Measurements from ENCODE around the gene SYCE3.
A peak's percentile ranks its signal among the peaks of the same experiment; 100 is the strongest.
"Not testable (repeated sequence)": the region's sequence is repeated elsewhere in the genome, so short reads cannot be mapped to it uniquely, and the experiment has no call there.

The SYCE3 gene

DNA sequence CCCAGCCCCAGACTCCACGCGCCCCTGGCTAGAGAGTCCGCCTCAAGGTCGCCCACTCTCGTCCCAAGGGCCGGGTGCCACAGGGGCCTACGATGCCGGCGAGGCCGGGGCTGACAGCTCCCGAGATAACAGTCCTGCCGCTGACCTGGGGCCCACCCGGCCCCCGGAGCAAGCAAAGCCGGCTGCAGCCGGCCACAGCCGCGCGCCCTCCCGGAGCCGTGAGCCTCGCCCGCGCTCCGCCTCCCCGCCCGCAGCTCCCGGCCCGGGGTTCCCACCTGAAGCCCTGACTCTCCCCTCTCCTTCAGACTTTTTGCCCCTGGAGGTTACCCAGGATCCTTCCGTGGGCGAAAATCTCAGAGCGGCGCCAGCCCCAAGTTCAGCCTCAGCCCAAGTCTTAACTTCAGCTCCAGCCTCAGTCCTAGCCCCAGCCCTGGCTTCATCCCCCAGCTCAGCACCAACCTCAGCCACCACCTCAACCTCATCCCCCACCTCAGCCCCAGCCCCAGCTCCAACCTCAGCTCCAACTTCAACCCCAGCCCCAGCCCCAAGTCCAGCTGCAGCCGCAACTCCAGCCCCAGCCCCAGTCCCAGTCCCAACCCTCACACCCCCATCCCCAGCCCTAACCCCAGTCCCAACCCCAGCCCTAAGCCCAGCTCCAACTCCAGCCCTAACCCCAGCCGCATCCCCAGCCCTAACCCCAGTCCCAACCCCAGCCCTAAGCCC is 15.3 kb downstream of the SYCE3 start:
- no peak for DNase-seq

DNA sequence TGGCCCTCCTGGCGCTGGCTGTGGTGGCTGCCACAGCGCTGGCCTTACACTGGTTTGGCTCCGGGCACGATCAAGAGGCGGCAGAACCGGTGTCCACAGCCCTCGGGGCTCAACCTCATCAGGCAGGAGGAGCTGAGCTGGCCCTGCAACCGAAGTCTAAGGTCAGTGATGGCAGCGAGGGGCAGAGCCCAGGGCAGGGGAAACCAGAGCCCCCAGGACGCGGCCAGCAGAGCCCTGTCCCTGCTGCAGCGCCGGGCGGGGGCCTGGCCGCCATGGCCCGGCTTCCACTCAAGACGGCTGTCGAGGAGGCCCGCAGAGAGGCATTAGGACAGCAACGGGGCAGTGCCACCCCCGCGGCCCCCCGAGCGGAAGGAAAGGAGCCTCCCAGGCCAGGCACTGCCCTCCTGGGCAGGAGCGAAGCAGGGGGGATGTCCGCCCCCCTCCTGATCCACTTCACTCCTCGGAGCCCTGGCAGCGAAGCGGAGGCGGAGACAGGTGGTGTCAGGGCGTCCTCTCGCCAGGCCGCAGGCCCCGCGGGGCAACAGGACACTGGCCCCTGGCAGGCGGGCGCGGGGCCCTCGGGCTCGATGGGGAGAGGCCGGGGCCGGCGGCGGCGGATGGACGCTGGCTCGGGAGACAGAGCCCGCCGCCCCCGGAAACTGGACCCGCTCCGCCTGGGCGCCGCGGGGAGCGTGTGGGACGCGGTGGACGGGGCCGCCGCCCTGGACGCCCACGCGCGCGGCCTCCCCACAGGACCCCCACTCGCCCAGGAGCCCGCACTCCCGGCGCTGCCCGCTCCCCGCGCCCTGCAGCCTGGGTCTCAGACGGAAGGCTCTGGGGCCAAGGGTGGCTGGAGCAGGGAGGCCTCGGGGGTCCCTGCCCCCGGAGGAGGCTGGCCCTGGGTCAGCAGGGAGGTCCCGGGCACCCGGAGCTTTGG is 16.1 kb downstream of the SYCE3 start:
- DNase-seq = no peak

DNA sequence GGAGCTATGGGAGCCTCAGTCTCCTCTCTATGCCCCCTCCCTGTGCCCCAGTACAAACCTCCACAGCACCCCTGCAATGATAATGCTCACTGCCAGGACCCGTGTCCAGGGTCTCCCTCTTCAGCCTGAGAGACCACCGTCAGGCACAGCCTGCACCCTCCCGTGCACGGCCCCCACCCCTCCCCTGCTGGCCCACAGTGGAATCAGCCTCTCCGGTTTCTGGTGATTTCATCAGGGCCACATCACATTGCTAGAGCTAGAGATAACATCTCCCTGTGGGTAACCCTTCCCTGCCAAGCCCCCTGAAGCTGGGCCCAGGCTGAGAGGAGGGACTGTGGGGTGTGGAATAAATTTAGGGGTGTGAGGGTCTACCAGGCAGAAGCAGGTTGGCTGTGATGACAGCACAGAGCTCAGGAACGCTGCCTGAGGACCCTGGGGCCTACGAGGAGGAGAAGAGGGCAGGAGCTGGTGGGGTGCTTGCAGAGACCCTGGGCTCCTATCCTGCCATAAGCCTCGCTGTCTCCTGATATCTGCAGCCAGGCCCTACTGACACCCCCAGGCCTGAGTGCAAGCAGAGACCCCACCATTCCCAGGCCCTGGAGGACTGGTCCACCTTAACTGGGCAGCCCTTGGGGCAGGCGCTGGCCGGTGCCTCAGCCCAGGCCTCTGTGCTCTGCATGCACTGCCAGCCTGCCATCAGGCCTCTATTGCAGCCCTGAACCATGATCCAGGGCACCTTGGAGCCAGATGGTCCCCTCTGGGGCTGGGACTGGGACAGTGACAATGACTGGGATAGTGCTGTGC is 17.0 kb downstream of the SYCE3 start, which contains the start of gene KLHDC7B:
TSS of gene KLHDC7B (plus strand) at position 378 of the 804 bp plus-strand sequence. CDS start at position 723, 345 bp downstream.
- peak; percentile 47 for DNase-seq

DNA sequence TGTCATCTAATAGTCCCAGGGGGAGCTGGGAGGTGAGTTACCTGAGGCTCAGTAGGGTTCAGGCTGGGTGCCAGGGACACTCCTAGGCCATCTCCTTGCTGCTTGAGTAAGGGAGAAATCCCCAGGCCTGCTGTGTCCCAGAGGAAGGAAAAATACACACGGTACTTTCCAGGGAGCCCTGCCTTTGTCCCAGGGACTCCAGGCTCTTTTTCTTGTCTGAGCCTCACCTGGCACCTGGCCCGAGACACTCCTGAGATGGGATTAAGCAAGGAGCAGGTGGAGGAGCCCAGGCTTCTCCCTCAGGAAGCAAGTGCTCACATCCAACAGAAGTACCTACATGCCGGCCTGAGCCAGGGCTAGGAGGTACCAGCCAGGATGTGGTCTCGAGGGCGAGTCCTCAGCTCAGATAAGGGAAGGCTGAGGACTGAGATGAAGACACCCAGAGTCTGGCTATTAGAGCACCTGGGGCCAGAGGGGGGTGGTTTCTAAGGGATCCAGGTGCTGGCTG is 17.9 kb downstream of the SYCE3 start:
- no peak for DNase-seq

DNA sequence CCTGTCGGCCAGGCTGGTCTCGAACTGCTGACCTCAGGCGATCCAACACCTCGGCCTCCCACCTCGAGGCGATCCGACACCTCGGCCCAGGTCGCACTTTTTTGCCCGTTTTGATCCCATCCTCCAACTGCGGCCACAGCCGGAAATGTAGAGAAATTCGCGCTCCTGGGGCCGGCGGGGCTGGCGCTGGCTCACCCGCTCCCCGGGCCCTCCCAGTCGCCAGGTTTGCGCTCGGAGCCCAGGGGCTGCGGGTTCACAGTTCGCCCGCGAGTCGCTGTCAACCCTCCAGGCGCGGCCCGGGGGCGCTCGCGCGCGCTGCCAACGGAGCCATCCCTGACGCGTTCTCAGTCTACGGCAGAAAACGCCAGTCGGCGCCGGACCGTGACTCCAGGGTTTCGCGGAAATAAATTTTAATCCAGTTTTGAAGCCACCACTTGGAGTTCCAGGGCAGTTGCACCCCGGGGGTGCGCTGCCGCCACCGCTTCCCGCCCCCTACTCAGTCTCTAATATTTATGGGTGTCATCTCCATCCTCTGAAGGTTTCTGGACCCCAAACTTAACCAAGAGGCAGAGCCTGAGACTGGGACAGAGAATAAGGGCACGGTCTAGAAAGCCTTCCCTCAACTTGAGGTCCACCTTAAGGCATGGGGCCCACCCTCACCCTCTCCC is 18.5 kb downstream of the SYCE3 start:
- peak; percentile 86 for DNase-seq

DNA sequence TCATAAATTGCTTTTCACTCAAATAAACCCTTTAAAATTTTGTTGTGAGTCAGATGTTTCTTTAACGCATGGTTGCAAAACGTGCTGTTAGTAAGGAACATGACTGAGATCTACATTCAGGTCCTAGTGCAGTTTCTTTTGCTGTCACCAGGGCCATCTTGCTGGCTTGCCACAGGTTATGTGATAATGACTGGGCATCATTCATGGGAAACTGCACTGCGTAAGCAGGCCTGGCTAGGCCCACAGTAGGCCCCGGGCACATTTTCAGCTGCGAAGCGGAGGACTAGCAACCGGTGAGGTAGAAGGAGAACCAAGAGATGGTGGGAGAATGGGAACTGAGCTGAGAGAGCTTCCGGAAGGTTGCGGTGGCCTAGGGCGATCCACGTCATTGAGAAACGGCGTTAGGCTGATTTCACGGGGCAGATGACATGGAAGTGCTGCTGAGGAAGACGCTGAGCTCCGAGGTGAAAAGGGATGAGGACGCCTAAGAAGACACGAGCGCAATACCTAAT is 20.2 kb downstream of the SYCE3 start:
- peak; percentile 35 for DNase-seq

DNA sequence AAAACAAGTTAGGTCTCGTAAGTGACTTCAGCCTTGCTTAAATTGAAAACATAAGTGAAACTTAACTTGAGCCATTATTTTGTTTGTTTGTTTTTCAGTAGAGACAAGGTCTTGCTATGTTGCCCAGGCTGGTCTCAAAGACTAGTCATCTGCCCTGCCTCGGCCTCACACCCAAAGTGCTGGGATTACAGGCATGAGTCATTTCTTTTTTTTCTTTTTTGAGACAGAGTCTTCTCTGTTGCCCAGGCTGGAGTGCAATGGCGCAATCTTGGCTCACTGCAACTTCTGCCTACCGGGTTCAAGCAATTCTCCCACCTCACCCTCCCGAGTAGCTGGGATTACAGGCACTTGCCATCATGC is 21.1 kb downstream of the SYCE3 start:
- DNase-seq = not testable (repeated sequence)

DNA sequence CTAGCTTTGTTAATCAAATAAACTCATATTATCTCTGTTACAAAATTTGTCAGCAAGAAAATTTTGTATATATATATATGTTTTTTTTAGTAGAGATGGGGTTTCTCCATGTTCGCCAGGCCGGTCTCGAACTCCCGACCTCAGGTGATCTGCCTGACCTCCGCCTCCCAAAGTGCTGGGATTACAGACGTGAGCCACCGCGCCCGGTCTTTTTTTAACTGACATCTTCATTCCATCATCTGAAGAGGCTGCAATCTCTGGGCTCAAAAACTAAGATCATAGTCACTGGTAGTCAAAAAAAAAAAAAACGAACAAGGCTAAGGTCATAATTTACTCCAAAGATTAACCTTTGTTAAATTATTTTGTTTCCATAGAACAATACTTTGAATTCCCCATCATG is 22.3 kb downstream of the SYCE3 start:
- DNase-seq = no peak

DNA sequence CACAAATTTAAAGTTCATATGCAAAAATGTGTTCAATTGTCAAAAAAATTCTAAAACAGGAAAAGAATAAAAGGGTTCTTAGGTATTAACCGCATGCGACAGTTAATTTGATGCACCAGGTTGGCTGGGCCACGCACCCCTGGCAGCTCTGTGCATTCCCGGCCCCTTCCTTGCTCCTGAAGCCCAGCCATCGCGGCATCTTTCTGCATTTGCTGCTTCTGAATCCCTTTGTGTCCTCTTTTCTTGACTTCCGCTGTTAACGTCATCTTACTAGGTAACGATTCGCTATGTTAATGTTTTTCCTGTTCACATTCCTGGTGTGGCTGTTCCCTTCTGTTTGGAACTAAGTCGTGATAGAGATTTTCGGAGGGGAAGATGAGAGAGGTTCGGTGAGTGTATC is 25.0 kb downstream of the SYCE3 start:
- no peak for DNase-seq

DNA sequence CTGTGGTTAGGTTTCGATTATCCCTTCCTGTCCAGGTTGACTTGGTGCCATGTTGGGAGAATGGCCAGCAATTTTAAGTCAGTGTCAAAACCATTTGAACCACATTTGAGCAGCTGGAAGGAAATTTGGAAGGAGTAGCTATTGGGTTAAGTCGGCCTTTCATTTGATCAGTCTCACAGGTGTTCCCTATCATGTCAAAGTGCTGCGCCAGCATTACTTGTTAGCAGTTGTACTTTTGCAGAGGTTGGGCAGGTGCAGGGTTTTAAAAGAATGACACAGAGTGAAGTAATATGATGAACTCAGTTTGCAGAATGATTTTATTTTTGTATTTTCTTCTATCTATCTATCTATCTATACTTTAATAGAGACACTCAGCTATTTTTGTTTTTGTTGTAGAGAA is 26.5 kb downstream of the SYCE3 start:
- no peak for DNase-seq

DNA sequence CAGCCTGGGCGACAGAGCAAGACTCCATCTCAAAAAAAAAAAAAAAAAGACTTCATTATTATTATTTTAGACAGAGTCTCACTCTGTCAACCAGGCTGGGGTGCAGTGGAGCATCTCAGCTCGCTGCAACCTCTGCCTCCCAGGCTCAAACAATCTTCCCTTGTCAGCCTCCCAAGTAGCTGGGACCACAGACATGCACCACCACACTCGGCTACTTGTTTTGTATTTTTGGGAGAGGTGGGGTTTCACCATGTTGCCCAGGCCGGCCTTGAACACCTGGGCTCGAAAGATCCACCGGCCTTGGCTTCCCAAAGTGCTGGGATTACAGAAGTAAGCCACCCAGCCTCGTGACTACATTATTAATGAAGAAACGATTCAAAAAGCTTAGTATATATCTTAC is 27.6 kb downstream of the SYCE3 start:
- no peak for DNase-seq

DNA sequence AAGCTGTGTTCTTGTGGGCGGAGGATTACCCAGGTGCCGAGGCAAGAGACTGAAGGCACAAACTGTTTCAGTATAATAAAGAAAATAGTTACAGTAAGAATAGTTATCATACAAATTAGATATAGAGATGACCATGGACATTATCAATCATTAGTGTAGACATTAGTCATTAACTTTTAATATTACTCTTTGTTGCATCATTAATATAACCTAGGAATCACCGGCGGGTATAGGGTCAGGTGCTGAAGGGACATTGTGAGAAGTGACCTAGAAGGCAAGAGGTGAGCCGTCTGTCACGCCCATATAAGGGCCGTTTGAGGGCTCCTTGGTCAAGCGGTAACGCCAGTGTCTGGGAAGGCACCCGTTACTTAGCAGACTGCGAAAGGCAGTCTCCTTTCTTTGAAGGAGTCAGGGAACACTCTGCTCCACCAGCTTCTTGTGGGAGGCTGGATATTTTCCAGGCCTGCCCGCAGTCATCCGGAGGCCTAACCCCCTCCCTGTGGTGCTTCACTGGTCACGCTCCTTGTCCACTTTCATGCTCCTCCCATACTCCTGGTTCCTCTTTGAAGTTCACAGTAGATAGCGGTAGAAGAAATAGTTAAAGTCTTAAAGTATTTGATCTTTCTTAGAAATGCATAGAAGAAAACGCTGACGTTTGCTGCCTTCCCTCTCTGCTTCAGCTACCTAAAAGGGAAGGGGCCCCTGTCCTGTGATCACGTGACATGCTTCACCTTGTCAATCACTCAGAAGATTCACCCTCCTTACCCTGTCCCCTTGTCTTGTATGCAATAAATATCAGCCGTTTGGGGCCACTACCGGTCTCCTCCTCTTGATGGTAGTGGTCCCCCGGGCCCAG is 28.6 kb downstream of the SYCE3 start:
- not testable (repeated sequence) for DNase-seq

DNA sequence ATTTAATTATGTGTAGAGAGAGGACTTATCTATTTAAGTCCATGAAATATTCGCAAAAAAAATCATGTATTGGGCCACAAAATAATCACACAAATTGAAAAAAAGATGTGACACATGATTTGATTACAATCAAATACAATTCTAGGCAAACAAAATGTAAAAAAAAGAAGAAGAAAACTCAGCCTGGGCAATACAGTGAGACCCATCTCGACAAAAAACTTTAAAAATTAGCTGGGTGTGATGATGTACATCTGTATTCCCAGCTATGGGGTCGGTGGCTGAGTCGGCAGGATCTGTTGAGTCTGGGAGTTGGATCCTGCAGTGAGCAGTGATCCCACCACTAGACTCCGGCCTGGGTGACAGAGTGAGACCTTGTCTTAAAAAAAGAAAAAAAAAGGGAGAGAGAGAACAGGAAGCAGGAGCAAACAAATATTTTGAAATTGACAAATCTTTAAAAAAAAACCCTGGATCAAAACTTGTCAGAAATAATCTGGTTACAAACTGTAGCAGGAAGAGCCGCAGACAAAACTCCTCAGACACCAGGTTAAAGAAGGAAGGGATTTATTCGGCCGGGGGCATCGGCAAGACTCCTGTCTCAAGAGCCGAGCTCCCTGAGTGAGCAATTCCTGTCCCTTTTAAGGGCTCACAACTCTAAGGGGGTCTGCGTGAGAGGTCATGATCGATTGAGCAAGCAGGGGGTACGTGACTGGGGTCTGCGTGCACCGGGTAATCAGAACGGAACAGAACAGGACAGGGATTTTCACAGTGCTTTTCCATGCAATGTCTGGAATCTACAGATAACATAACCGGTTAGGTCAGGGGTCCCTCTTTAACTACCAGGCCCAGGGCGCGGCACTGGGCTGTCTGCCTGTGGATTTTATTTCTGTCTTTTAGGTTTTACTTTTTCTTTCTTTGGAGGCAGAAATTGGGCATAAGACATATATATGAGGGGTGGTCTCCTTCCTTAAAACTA is 29.6 kb downstream of the SYCE3 start:
- DNase-seq = no peak

DNA sequence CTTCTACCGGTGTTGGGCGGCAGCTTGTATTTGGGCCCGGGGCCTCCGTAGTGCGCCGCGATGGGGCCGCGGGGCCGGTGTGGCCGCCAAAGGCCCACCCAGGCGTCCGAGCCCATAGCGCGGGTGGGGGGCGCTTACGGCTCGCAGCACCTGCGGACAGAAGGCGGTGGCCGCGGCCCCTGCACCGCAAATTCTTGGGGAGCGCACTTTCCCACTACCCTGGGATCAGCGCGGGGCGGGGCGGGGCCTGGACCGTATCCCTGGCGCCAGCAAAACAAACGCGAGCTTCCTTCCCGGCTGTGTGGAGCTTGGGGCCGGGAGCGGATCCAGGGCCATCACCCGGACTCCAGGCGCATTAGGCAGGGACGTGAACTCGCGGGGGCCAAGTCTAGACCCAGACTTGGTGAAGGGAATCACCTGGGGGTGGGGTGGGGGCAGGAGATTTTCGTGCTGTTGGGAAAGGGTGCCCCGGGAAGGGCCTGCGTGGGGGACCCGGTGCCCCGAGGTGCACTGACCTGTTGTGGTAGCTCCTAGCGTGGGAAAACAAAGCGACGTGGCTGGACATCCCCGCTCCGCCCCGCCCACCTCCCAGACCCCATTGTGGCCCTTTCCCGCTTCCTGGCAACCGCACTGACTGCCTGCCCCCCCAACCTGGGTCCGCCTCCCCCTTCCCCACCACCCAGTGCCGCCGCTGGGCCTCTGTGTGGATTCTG is 30.6 kb downstream of the SYCE3 start:
- no peak for DNase-seq

DNA sequence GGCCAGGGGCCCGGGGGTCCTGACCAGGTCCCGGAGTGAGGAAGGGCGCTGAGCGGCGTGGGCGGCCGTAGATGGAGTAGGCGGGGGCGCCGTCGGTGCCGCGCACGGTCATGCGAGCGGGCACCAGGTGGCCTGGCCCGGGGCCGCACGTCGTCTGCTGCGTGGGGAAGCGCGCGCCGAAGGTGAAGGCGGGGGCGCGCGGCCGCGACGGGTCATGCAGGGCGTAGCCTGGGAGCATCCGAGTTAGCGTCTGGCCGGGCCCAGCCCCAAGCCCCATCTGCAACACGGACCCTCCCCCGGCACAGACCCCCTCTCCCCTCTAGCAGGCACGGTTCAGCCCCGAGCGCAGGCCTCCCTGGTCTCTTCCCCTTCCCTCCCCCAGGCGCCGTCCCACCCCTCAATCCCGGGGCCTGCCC is 31.2 kb downstream of the SYCE3 start:
- DNase-seq = peak; percentile 80

DNA sequence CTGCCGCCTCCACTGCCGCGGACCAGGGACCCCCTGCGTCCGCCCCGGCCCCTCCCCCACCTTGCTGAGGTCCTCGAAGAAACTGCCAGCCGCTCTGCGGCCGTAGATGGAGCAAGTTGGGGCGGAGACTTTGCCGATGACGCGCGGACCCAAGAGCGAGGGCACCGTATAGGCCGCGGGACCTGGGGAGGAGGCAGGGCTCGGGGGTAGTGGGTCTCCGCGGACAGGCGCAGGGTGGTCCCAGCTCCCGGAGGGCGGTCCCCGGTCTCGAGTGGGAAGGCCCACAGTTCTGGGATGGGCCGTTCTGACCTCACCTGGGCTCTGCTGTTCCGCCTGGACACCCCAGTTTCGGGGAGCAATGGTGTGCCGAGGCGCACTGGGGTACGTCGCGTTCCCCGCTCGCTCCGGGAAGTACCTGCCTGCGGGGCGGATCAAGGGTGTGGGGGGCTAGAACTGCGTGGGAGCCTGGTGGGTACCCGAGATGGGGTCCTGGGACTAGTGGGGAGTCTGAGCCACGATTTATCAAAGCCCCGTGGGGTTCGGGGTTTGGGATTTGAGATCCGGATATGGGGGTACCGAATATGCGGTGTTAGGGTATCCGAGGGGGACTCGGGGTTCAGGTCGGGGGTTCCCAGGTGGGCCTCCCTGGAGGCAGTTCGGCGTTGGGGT is 31.7 kb downstream of the SYCE3 start:
- peak; percentile 87 for DNase-seq

DNA sequence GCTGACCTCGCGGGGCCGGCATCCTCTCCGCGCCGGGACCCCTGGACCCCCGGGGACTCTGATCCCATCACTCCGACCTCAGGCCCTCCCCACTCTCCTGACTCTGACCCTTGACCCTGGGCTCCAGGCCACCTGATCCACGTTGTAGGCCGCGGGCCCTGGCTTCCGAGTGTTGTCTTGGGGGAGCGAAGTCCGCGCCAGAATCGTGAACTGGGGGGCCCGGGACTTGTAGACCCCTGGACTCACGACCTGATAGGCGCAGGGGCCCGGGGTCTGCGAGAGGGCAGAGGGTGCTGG is 32.2 kb downstream of the SYCE3 start:
- no peak for DNase-seq

DNA sequence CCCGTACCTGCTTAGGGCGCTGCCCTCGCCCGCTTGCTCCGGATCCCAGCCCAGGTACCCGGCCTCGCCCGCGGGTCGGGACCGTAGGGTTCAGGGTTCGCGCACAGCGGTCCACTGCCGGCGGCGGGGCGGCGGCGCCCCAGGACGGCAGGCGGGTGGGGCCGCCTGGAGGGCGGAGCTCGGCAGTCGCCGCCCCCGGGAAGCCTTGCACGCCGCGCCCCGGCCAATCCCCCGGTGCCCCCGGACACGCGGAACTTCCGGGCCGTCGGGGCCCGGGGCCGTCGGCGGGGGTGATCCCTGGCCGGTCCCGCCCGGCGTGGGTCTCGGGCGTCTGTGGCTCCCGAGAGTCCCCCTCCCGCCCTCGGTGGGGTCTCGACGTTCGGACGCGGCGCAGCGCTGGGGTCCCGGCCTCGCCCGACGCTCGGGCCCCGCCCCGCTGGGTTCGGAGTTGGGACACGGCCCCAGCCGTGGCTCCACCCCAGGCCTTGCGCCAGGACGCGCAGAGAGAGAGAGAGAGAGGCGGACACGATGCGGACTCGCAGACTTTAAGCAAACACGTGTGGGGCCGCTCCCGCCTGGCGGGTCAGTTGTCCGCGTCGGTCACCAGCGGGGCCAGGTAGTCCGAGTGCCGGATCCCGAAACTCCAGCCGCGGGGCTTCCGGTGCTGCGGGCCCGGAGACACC is 32.7 kb downstream of the SYCE3 start, which contains the start of gene TYMP:
TSS of gene TYMP (minus strand) at position 116 of the 683 bp plus-strand sequence. CDS start 303 bp downstream, outside the sequence.
- peak; percentile 77 for DNase-seq

All from activated naive CD4-positive, alpha-beta T cell treated with Interleukin-2 at 50 U/mL for 16 hours (primary cell).